Activated CD4-positive, alpha-beta T cell treated with anti-CD3 and anti-CD28 coated beads for 36 hours (primary cell): ENCODE data around the gene PAX3. TPM values are rescaled to one million over a fixed set of nuclear protein-coding genes. Genes with fewer than 3 reads are reported as not detected.

Source experiments
- ATAC-seq: fragments of 200-7000 bp; cut with Tn5 transposase; one replicate; pipeline ENCODE4 v1.10.0; 2021; ENCODE audit warnings: mild to moderate bottlenecking, moderate library complexity
- CTCF ChIA-PET: fragments of 350-600 bp; sonication (Branson Sonifier 250); formaldehyde crosslinking; loops from one replicate; lab custom pipeline; 2021; ENCODE audit warnings: antibody characterized with exemption; lab: Charles Lee
- POLR2A ChIA-PET: fragments of 350-600 bp; sonication (Branson Sonifier 250); formaldehyde crosslinking; loops from one replicate; lab custom pipeline; 2021; ENCODE audit warnings: antibody characterized with exemption, inconsistent platforms; lab: Charles Lee
- DNase-seq: peaks from one replicate; pipeline ENCODE4 v3.0.0-alpha.2; 2020
- H3K27ac Mint-ChIP-seq: one replicate; pipeline ENCODE4 v1.8.0; 2021; ENCODE audit warnings: mixed read lengths
- H3K27me3 Mint-ChIP-seq: one replicate; pipeline ENCODE4 v1.8.0; 2021; ENCODE audit warnings: mixed read lengths
- H3K36me3 Mint-ChIP-seq: one replicate; pipeline ENCODE4 v1.8.0; 2021; ENCODE audit warnings: low read depth, mixed read lengths
- H3K4me1 Mint-ChIP-seq: one replicate; pipeline ENCODE4 v1.8.0; 2021; ENCODE audit warnings: mixed read lengths
- H3K4me3 Mint-ChIP-seq: one replicate; pipeline ENCODE4 v1.8.0; 2021; ENCODE audit warnings: mild to moderate bottlenecking, moderate library complexity, mixed read lengths
- H3K9me3 Mint-ChIP-seq: one replicate; pipeline ENCODE4 v1.8.0; 2021; ENCODE audit warnings: low read depth, mixed read lengths
- intact Hi-C, 2 experiments: fragments of 100-400 bp; cut with DNase I in 1 of 2; cut with micrococcal nuclease in 1 of 2; formaldehyde crosslinking; loops; one replicate each; pipeline versions ENCODE4 v1.14.2 to v1.15.1; 2022 to 2024; cut with DNase I, micrococcal nuclease
- total RNA-seq, 2 experiments: library from RNA; stranded (reverse); gene quantifications; one replicate each; pipeline ENCODE4 v1.2.3, GENCODE V29; 2021

The PAX3 gene
- total RNA-seq, 2 experiments from 2014 or later = not detected

GRCh38 chr2:222284466-222284865 is 14.3 kb downstream of the PAX3 start:
- intact Hi-C loops = no loop called here
- Mint-ChIP-seq H3K4me1 (no peaks in the 10 kb centered on the region), H3K36me3 (no peaks in the 10 kb centered on the region), H3K9me3 (no peaks in the 10 kb centered on the region), H3K27me3 (peaks cover 35% of the 10 kb centered on the region), H3K4me3 (no peak overlapping the region), H3K27ac (no peak overlapping the region)
- ATAC-seq (no peak), DNase-seq (no peak)
- ChIA-PET CTCF (interaction anchor here (0.5 kb wide), 1 partner anchor 298 kb away, joined by 4 read pairs; no protein-coding TSS in a partner anchor), POLR2A (no interaction called here)

- no peak for DNase-seq
- no peaks in the 10 kb centered on the region for H3K4me1 Mint-ChIP-seq
- ChIA-PET POLR2A (no interaction called here), CTCF (no interaction called here)
- no peaks in the 10 kb centered on the region for H3K9me3 Mint-ChIP-seq
- no peak for ATAC-seq
- no peak overlapping the region for H3K4me3 Mint-ChIP-seq
- intact Hi-C loops = no loop called here
- H3K27me3 Mint-ChIP-seq = peaks cover 31% of the 10 kb centered on the region
- no peak overlapping the region for H3K27ac Mint-ChIP-seq
- H3K36me3 Mint-ChIP-seq = no peaks in the 10 kb centered on the region
Measured at GRCh38 chr2:222283634-222284033, 15.2 kb downstream of the PAX3 start.

DNA sequence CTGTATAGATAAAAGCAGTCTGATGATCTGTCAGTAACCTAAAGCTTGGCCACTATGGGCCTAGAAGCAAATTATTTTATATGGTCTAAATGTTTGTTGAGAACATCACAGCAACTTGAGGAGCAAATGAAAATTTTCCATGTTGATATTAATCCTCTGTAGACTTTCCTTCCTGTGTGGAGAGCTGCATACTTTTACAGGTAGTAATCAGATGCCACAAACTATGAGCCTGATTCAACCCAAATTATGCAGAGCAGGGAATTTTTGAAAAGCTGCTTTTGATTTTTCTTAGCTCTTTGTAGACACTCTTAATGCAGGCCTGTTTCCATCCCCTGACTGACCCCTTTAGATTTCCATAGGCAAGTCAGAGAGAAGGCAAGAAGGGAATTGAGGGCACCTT is 17.3 kb downstream of the PAX3 start:
- Mint-ChIP-seq H3K27me3 (peaks cover 20% of the 10 kb centered on the region), H3K4me1 (no peaks in the 10 kb centered on the region), H3K36me3 (no peaks in the 10 kb centered on the region), H3K27ac (no peak overlapping the region), H3K9me3 (no peaks in the 10 kb centered on the region), H3K4me3 (no peak overlapping the region)
- ChIA-PET POLR2A (no interaction called here), CTCF (no interaction called here)
- no peak for ATAC-seq
- no peak for DNase-seq
- intact Hi-C loops = no loop called here

DNA sequence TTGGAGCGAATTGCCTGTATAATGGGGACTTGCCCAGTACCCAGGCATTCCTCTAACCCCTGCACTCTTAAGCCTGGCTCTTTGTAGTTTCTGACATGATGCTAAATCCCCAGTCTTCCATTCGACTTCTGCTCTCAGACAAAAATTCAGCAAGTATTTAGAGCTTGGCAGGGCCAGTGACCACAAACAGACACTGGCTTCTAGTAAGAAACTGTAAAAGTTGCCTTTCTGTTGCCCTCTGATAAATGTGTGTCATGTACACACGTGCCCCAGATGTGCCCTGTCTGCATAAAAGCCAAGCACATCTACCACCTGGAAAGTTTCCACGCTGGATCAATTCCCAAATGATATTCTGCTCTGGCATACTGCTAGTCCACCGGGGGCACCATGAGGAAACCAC is 18.0 kb downstream of the PAX3 start:
- intact Hi-C loops = no loop called here
- H3K4me3 Mint-ChIP-seq = no peak overlapping the region
- ChIA-PET POLR2A (no interaction called here), CTCF (no interaction called here)
- no peak for ATAC-seq
- no peaks in the 10 kb centered on the region for H3K36me3 Mint-ChIP-seq
- DNase-seq = no peak
- H3K27me3 Mint-ChIP-seq = peaks cover 22% of the 10 kb centered on the region
- no peaks in the 10 kb centered on the region for H3K4me1 Mint-ChIP-seq
- no peak overlapping the region for H3K27ac Mint-ChIP-seq
- H3K9me3 Mint-ChIP-seq = no peaks in the 10 kb centered on the region

GRCh38 chr2:222272446-222273015 is 26.3 kb downstream of the PAX3 start:
- H3K36me3 Mint-ChIP-seq = no peaks in the 10 kb centered on the region
- no peaks in the 10 kb centered on the region for H3K9me3 Mint-ChIP-seq
- H3K27me3 Mint-ChIP-seq = peaks cover 19% of the 10 kb centered on the region
- ATAC-seq (no peak), DNase-seq (no peak)
- H3K4me1 Mint-ChIP-seq = no peaks in the 10 kb centered on the region
- intact Hi-C loops = no loop called here
- POLR2A ChIA-PET = no interaction called here
- CTCF ChIA-PET = no interaction called here
- no peak overlapping the region for H3K4me3 Mint-ChIP-seq
- H3K27ac Mint-ChIP-seq = no peak overlapping the region

GRCh38 chr2:222271854-222272253 is 26.9 kb downstream of the PAX3 start:
- ATAC-seq (no peak), DNase-seq (no peak)
- no peaks in the 10 kb centered on the region for H3K36me3 Mint-ChIP-seq
- no peaks in the 10 kb centered on the region for H3K9me3 Mint-ChIP-seq
- no peaks in the 10 kb centered on the region for H3K4me1 Mint-ChIP-seq
- no peak overlapping the region for H3K27ac Mint-ChIP-seq
- ChIA-PET CTCF (no interaction called here), POLR2A (no interaction called here)
- H3K27me3 Mint-ChIP-seq = peaks cover 21% of the 10 kb centered on the region
- intact Hi-C loops = no loop called here
- H3K4me3 Mint-ChIP-seq = no peak overlapping the region

GRCh38 chr2:222270396-222270795 is 28.4 kb downstream of the PAX3 start:
- ChIA-PET CTCF (interaction anchor here (0.5 kb wide), 1 partner anchor 69 kb away, joined by 3 read pairs; no protein-coding TSS in a partner anchor), POLR2A (no interaction called here)
- intact Hi-C loops = no loop called here
- Mint-ChIP-seq H3K27ac (no peak overlapping the region), H3K9me3 (no peaks in the 10 kb centered on the region), H3K36me3 (no peaks in the 10 kb centered on the region), H3K4me3 (no peak overlapping the region), H3K4me1 (no peaks in the 10 kb centered on the region), H3K27me3 (peaks cover 22% of the 10 kb centered on the region)
- DNase-seq (no peak), ATAC-seq (no peak)

DNA sequence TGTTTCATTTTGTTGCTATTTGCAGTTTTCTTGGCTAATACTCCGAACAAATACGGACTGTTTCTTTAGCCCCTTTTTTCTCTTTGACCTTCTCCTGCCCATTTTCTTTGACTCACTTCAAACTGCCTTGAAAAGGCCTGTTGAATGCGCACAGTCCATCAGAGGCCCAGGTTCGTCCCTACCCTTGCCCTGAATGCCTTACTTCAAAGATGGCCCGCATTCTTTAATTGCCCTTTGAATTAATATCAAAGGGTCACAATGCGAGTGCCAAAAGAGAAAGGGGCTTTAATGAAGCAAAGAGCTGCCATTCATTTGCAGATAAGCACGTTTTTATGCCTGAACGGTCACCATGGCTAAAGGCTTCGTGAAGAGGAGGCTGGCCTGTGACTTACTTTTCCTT is 29.7 kb downstream of the PAX3 start:
- Mint-ChIP-seq H3K27me3 (peaks cover 20% of the 10 kb centered on the region), H3K9me3 (peaks cover under 1% of the 10 kb centered on the region), H3K27ac (no peak overlapping the region), H3K4me3 (no peak overlapping the region), H3K4me1 (no peaks in the 10 kb centered on the region), H3K36me3 (no peaks in the 10 kb centered on the region)
- DNase-seq = no peak
- intact Hi-C loops = no loop called here
- CTCF ChIA-PET = no interaction called here
- no peak for ATAC-seq
- POLR2A ChIA-PET = no interaction called here

DNA sequence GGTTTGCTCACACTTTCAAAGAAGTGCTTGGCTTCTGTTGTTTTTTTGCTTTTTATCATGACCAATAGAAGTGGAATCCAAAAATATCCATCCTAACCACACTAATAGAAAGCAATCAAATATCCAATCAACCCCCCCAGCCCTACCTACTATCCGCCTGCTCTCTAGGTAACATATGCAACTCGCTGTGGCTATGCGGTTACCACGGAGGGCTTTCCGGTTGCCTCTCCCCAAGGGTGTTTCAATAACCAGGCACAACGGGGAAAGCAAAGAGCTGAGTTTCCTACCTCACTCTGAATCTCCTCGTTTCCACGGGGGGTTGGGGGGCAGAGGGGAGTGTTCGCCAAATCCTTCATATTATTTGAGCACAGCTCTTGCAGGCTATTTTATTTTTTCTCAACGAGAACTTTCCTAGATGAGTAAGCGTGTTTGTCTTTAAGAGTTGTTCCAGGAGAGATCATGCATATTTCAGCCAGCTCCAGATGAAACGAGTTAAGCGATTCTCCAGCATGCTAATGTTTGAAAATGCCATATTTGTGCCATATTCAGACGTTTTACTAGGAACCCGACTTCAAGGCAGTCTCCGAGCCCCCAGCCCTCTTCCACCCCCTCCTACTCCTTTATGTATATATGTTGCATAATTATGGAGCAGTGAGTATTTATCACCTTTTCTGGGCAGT is 30.3 kb downstream of the PAX3 start:
- POLR2A ChIA-PET = no interaction called here
- H3K9me3 Mint-ChIP-seq = peaks cover 4% of the 10 kb centered on the region
- H3K4me3 Mint-ChIP-seq = no peak overlapping the region
- H3K36me3 Mint-ChIP-seq = no peaks in the 10 kb centered on the region
- intact Hi-C loops = no loop called here
- ATAC-seq = no peak
- no peaks in the 10 kb centered on the region for H3K4me1 Mint-ChIP-seq
- no peak overlapping the region for H3K27ac Mint-ChIP-seq
- no peak for DNase-seq
- H3K27me3 Mint-ChIP-seq = peaks cover 24% of the 10 kb centered on the region
- CTCF ChIA-PET = no interaction called here

DNA sequence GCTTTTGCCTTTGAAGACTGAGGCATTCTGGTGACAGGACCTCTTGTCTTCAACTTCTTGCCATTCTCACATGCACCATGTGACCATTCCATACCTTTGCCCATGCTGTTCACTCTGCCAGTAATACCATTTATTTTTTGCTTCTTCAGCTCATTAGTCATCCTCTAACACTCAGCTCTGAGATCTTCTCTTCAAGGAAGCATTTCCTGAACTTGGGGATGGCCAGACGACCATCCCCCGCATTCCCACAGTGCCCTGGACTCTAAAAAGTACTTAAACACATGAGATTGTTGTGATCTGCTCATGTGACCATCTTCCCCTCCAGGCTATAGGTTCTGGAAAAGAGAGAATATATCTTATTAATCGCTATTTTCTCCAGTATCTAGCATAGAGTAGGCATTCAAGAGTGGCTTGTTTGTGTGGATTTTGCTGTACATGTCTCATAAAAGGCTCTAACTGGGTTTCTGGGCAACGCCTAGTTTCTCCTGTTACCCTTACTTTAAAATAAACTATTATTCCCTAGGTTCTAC is 33.9 kb downstream of the PAX3 start:
- peaks cover 4% of the 10 kb centered on the region for H3K9me3 Mint-ChIP-seq
- no peak for DNase-seq
- H3K27ac Mint-ChIP-seq = no peak overlapping the region
- no peaks in the 10 kb centered on the region for H3K4me1 Mint-ChIP-seq
- intact Hi-C loops = no loop called here
- no peak for ATAC-seq
- ChIA-PET CTCF (interaction anchor here (0.6 kb wide), 1 partner anchor 110 kb away, joined by 3 read pairs; no protein-coding TSS in a partner anchor), POLR2A (no interaction called here)
- H3K4me3 Mint-ChIP-seq = no peak overlapping the region
- H3K27me3 Mint-ChIP-seq = peaks cover 20% of the 10 kb centered on the region
- H3K36me3 Mint-ChIP-seq = no peaks in the 10 kb centered on the region

GRCh38 chr2:222261504-222261903 is 37.3 kb downstream of the PAX3 start:
- peaks cover 10% of the 10 kb centered on the region for H3K27me3 Mint-ChIP-seq
- CTCF ChIA-PET = no interaction called here
- intact Hi-C loops = no loop called here
- H3K4me3 Mint-ChIP-seq = no peak overlapping the region
- H3K27ac Mint-ChIP-seq = no peak overlapping the region
- DNase-seq (no peak), ATAC-seq (no peak)
- POLR2A ChIA-PET = interaction anchor here (0.6 kb wide), 1 partner anchor 1533 kb away, joined by 4 read pairs; no protein-coding TSS in a partner anchor
- H3K9me3 Mint-ChIP-seq = peaks cover 4% of the 10 kb centered on the region
- no peaks in the 10 kb centered on the region for H3K4me1 Mint-ChIP-seq
- no peaks in the 10 kb centered on the region for H3K36me3 Mint-ChIP-seq

- no peak overlapping the region for H3K4me3 Mint-ChIP-seq
- H3K27me3 Mint-ChIP-seq = peaks cover 7% of the 10 kb centered on the region
Measured at GRCh38 chr2:222257645-222258044, 41.2 kb downstream of the PAX3 start.

More at GRCh38 chr2:222257645-222258044, 41.2 kb downstream of the PAX3 start:
- Mint-ChIP-seq H3K4me1 (no peaks in the 10 kb centered on the region), H3K9me3 (no peaks in the 10 kb centered on the region), H3K27ac (no peak overlapping the region), H3K36me3 (no peaks in the 10 kb centered on the region)
- POLR2A ChIA-PET = no interaction called here
- intact Hi-C loops = no loop called here
- CTCF ChIA-PET = interaction anchor here (0.5 kb wide), 1 partner anchor 22 kb away, joined by 3 read pairs; no protein-coding TSS in a partner anchor
- ATAC-seq (no peak), DNase-seq (no peak)
